Measurements from ENCODE around the gene EEFSEC. TPM values are rescaled to one million over a fixed set of nuclear protein-coding genes. Genes with fewer than 3 reads are reported as not detected.
A peak's percentile ranks its signal among the peaks of the same experiment; 100 is the strongest.

EEFSEC gene
- total RNA-seq, 2 donors from 2014 or later, result 14.0 to 14.7 TPM

DNA sequence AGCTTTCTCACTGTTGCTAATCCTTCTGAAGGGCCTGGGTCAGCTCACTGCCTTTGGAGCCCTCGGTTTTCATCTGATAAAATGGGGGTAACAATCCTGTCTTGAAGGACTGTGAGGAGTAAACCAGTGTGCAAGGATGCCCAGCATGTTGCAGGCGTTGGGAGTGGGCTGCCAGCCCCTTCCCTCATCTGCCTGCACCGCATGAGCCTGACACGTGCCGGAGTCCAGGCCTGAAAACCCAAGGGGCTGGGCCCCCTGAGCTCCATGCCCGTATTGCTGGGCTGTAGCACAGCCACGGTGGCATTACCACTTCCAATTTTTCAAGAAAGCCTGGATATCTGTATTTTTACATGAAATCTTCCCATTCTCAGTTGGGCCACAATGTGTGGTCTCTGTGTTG is 215.3 kb downstream of the EEFSEC start:
- ATAC-seq (no peak), DNase-seq (no peak)
- Mint-ChIP-seq H3K4me1 (peaks cover 12% of the 10 kb centered on the region), H3K36me3 (ENCODE audit: low read depth) (peaks cover 2% of the 10 kb centered on the region), H3K27ac (no peak overlapping the region), H3K4me3 (no peak overlapping the region), H3K27me3 (no peaks in the 10 kb centered on the region)
- H3K9me3 ChIP-seq (ENCODE audit: control insufficient read depth, low read length, poor library complexity, severe bottlenecking), result no peaks in the 10 kb centered on the region

DNA sequence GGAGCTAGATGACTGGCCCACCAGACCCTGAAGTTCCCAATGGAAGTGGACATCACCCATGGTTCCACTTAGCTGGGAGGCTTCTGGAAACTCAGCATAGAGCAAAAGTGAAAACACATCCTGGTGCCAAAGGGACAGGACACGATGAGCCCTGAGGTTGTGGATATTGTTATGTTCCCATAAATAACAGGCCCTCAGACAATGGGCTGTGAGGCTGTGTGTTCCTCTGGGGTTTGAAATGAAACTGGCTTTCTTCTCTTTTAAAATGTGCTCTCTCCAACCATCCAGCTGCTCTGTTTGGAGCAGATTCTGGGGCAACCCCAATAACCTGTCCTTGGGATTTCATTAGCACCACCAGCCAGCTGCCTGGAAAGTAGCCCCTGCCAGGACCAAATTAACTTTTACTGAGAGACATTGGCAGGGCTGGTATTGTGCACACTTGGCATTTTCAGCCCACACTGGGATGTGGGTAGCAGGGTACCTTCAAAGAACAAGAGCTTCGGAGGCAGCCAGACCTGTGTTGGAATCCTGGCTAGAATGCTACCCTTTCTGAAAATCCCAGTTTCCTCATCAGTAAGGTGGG is 215.9 kb downstream of the EEFSEC start:
- peaks cover 12% of the 10 kb centered on the region for H3K4me1 Mint-ChIP-seq
- H3K27me3 Mint-ChIP-seq, result no peaks in the 10 kb centered on the region
- H3K9me3 ChIP-seq (ENCODE audit: control insufficient read depth, low read length, poor library complexity, severe bottlenecking), result no peaks in the 10 kb centered on the region
- DNase-seq (no peak), ATAC-seq (no peak)
- peaks cover 2% of the 10 kb centered on the region for H3K36me3 Mint-ChIP-seq (ENCODE audit: low read depth)
- H3K4me3 Mint-ChIP-seq, result no peak overlapping the region
- H3K27ac Mint-ChIP-seq, result no peak overlapping the region

DNA sequence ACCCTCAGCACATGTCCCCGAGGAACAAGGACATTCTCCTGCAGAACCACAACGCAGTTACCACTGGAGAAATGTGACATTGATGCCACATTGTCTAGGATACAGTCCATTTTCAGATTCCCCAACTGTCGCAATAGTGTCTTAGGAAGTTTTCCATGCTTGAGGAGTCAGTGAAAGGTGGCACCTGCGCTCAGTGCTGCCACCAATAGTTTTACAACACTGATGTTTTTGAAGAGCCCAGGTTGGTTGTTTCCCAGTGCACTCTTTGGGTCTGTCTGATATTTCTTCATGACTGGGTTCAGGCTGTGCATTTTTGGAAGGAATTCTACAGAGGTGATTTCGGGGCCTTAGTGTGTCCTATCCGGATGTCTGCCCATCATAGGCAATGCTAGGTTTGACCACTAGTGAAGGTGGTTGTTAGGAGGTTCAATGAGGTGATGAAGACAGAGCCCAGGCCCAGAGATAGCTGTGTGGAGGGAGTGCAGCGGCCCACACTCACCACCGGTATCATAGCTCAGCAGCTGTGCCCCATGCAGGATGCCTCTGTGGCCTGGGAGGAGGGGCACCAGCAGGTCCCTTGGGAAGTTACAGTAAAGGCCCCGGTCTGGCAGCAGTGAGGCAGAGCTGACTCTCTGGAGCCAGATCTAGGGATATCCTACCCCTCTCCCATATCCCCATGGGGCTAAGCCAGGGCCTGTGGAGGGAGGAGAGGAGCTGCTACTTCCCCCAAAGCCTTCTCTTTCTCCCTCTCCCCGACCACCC is 216.8 kb downstream of the EEFSEC start:
- DNase-seq, result no peak
- Mint-ChIP-seq H3K4me3 (no peak overlapping the region), H3K27me3 (no peaks in the 10 kb centered on the region), H3K36me3 (ENCODE audit: low read depth) (peaks cover 2% of the 10 kb centered on the region), H3K4me1 (peaks cover 12% of the 10 kb centered on the region), H3K27ac (peak overlapping the region; percentile 41)
- no peak for ATAC-seq
- no peaks in the 10 kb centered on the region for H3K9me3 ChIP-seq (ENCODE audit: control insufficient read depth, low read length, poor library complexity, severe bottlenecking)

DNA sequence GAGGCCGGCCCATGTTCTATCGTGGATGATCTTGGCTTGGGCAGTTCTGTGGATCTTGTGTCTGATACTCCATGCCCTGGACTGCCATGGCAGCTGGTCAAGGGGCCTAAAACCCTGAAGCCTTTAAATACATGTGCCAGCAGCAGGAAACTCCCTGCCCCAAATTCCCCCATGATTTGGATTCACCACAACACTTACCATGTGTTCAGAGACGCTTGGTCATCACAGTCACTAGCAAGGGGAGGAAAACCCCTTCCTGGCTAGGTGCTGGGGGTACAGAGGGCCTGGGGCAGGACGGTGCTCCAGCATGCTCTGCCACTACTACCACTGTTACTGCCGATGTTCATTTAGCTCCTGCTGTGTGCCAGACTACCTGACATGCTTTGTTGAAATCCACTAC is 219.0 kb downstream of the EEFSEC start:
- no peaks in the 10 kb centered on the region for H3K9me3 ChIP-seq (ENCODE audit: control insufficient read depth, low read length, poor library complexity, severe bottlenecking)
- H3K27me3 Mint-ChIP-seq, result no peaks in the 10 kb centered on the region
- ATAC-seq (no peak), DNase-seq (no peak)
- no peaks in the 10 kb centered on the region for H3K36me3 Mint-ChIP-seq (ENCODE audit: low read depth)
- H3K4me1 Mint-ChIP-seq, result peaks cover 12% of the 10 kb centered on the region
- no peak overlapping the region for H3K27ac Mint-ChIP-seq
- no peak overlapping the region for H3K4me3 Mint-ChIP-seq

DNA sequence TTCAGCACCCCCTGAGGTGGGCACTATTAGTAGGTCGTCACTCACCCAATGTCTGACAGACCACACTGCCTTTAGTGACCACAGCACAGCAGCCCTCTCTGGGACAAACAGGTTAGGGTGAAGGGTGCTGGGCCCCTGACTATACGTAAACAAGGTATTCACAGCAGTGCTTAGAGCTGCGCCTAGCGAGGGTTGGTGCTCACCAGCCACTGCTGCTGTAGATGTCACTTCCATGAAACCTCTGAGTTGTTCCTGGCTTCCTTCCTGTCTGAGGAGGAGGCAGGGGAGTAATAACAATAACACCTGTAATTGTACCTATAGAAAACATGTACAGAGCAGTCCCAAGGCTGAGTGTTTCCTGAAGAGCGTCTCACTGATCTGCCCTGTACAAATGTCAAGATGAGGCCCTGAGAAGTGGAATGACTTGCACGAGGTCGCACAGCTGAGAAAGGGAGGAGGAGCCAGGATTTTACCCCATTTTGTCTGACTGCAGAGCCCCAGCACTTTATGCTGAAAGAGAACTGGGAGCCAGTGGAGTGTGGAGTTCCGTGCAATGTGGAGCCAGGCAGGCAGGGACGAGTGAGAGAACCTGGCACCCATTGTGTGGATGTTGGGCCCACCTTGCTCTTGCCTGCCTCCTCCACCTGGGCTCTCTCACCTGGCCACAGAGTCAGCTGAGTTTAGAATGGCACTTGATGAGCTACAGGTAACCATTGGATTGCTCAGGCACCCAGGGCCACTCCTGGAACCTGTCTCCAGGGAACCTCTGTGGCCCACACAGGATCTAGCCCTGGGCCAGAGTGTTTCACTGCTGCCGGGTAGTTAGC is 219.6 kb downstream of the EEFSEC start:
- H3K27me3 Mint-ChIP-seq, result no peaks in the 10 kb centered on the region
- no peak for ATAC-seq
- H3K4me3 Mint-ChIP-seq, result no peak overlapping the region
- peaks cover 12% of the 10 kb centered on the region for H3K4me1 Mint-ChIP-seq
- no peak for DNase-seq
- no peak overlapping the region for H3K27ac Mint-ChIP-seq
- no peaks in the 10 kb centered on the region for H3K36me3 Mint-ChIP-seq (ENCODE audit: low read depth)
- H3K9me3 ChIP-seq (ENCODE audit: control insufficient read depth, low read length, poor library complexity, severe bottlenecking), result no peaks in the 10 kb centered on the region

DNA sequence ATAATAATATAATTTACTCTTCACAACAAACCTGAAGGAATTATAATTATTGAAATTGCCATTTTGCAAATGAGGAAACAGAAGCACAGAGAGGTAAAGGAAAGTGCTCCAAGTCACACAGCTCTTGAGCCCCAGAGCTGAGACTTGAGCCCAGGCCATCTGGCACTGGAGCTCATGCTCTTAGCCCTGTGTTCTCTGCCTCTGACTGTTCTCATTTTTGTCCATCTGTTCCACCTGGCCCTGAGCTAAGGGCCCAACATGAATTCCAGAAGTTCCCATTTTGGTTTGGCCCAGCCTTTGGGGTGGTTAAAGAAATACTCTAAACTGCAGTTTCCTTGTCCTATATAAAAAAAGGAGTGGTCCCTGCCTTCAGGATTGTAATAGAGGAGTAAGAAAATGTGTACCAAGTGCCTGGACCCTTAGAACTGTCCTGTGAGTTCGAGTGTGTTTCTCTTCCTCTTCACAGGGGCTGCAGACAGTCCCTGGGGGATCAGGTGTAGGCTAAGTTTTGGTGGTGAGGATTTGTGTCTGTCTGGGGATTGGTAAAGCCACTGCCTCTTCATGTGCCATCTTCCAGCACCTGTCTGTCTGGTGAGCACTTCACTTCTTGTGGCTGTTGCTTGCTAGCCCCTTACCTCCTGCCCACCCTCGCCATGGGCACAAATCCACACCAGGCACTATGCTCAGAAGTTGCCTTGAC is 221.6 kb downstream of the EEFSEC start:
- DNase-seq (no peak), ATAC-seq (no peak)
- no peaks in the 10 kb centered on the region for H3K36me3 Mint-ChIP-seq (ENCODE audit: low read depth)
- no peak overlapping the region for H3K27ac Mint-ChIP-seq
- peaks cover 10% of the 10 kb centered on the region for H3K4me1 Mint-ChIP-seq
- H3K27me3 Mint-ChIP-seq, result no peaks in the 10 kb centered on the region
- no peaks in the 10 kb centered on the region for H3K9me3 ChIP-seq (ENCODE audit: control insufficient read depth, low read length, poor library complexity, severe bottlenecking)
- H3K4me3 Mint-ChIP-seq, result no peak overlapping the region

DNA sequence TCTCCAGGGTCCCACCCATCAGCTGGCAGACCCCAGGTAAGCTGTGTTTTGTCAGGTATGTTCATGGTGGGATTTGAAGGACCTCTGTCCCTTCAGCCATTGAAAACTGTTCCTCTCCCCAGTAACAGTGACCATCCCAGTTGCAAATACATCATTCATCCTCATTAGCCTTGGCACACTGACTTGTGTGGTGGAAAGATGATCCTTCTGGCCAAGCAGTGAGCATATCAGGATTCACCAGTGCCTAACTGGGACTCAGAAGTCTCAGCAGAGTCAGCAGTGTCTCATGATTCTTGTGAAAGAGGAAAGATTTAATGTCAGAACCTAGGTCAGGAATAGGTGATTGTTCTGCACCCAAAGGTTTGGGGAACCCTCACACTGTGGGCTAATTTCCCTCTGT is 223.2 kb downstream of the EEFSEC start:
- ATAC-seq, result no peak

DNA sequence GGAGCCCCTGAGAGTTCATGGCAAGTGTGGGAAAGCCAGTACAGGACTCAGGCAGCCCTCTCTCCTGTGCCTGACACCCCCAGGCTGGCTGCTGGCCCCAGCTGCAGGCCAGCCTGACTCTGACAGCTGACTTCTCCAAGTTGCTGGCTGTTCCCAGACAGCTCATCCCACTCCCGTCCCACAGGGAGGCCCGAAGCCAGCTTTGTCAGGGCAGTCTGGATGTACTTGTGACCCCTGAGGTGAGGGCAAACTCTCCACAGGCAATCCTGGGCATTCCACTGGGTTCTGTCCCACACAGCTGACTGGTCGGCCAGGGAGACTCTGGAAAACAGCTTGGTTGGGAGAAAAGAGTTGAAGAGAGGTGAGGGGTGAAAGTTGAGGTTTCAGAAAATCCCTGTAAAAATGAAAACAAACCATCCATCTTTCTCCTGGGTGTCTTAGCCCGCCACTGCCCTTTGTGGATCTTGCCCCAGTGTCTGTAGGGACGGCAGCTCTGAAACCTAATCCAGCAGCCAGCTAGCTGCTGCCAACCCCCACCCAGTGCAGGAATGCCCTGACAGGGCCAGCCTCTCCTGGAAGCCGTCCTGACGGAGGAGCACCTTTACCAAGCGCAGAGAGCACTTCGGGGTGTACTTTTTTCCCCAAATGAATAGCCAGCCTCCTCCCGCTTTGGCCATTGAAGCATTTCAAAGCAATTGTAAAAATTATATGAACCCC is 225.5 kb downstream of the EEFSEC start:
- H3K9me3 ChIP-seq (ENCODE audit: control insufficient read depth, low read length, poor library complexity, severe bottlenecking), result no peaks in the 10 kb centered on the region
- Mint-ChIP-seq H3K4me1 (peaks cover 9% of the 10 kb centered on the region), H3K36me3 (ENCODE audit: low read depth) (no peaks in the 10 kb centered on the region), H3K27ac (no peak overlapping the region), H3K4me3 (no peak overlapping the region), H3K27me3 (no peaks in the 10 kb centered on the region)
- ATAC-seq (no peak), DNase-seq (no peak)

More for the DNA sequence above, 223.2 kb downstream of the EEFSEC start:
- no peaks in the 10 kb centered on the region for H3K9me3 ChIP-seq (ENCODE audit: control insufficient read depth, low read length, poor library complexity, severe bottlenecking)
- Mint-ChIP-seq H3K27ac (no peak overlapping the region), H3K4me1 (peaks cover 9% of the 10 kb centered on the region), H3K4me3 (no peak overlapping the region), H3K36me3 (ENCODE audit: low read depth) (no peaks in the 10 kb centered on the region), H3K27me3 (no peaks in the 10 kb centered on the region)
- no peak for DNase-seq

DNA sequence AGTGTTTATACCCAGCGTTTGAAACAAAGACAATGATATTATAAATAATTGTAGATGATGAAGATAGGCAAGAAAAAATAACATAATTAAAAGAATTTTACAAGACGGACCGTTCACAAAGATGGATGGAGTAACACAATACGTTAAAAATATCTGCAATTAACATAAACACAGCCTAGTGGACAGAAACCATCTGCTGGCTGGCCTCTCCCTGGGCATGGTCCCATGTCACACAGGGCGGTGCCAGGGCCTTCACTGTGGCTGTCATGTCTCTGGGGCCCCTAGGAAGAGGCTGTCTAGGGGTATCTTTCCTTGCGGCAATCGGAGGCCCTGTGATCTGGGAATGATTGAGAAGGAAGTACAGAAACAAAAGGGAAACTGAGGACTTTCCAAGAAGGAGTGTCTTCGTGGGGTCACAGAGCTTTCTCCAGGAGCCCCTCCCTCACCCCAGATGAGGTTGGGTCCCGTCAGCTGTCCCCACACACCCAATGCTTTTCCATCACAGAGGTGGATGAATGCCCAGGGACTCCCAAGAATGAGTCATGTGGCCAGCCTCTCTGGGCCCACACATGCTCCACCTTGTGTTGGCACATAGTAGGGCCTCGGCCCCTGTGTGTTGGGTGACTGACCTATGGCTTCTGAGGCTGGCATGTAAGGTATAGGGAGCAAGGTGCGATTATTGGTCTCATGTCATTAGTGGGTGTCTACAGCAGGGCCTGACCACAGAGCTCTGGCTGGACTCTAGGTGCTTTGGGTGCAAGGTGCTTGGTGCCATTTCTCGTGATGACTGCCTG is 226.3 kb downstream of the EEFSEC start:
- peaks cover 9% of the 10 kb centered on the region for H3K4me1 Mint-ChIP-seq
- H3K27me3 Mint-ChIP-seq, result no peaks in the 10 kb centered on the region
- H3K36me3 Mint-ChIP-seq (ENCODE audit: low read depth), result no peaks in the 10 kb centered on the region
- H3K9me3 ChIP-seq (ENCODE audit: control insufficient read depth, low read length, poor library complexity, severe bottlenecking), result no peaks in the 10 kb centered on the region
- no peak for DNase-seq
- no peak overlapping the region for H3K4me3 Mint-ChIP-seq
- no peak overlapping the region for H3K27ac Mint-ChIP-seq
- no peak for ATAC-seq

DNA sequence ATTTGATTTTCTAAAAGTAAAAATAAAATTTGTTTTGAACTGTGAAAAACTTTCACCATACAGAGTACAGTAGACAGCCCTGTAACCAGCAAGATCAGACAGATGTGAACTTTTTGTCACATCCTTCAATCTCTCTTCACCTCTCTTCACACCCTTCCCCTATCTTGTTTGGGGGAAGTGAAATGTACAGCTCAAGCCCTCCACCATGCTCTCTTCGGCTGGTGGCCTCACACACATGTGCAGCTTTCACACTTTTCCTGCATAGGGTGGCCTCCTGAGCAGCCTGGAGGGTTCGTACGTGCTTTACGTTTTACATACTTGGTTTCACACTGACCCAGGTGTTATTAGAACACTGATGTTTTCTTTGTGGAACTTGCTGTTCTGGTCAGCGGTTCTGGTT is 227.0 kb downstream of the EEFSEC start:
- H3K36me3 Mint-ChIP-seq (ENCODE audit: low read depth), result no peaks in the 10 kb centered on the region
- peaks cover 9% of the 10 kb centered on the region for H3K4me1 Mint-ChIP-seq
- ATAC-seq (no peak), DNase-seq (no peak)
- no peak overlapping the region for H3K27ac Mint-ChIP-seq
- no peaks in the 10 kb centered on the region for H3K27me3 Mint-ChIP-seq
- H3K4me3 Mint-ChIP-seq, result no peak overlapping the region
- no peaks in the 10 kb centered on the region for H3K9me3 ChIP-seq (ENCODE audit: control insufficient read depth, low read length, poor library complexity, severe bottlenecking)

DNA sequence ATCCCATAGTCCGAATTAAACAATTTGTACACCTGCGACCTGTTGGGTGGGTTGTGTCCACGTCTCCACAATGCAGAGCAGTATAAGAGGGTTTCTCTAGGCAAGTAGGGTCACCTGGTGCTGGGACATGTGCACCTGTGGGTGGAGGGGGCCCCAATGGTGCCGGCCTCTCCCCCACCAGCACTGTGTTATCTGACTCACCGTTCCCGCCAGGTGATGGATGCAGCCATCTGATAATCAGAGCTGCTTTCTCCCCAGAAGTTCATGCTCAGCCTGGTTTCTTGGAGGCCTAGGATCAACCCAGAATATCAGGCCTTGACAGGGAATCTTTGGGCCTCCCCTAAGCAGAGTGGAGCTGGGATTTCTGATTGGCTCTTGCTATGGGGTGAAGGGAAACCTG is 227.4 kb downstream of the EEFSEC start:
- Mint-ChIP-seq H3K36me3 (ENCODE audit: low read depth) (no peaks in the 10 kb centered on the region), H3K4me1 (peaks cover 7% of the 10 kb centered on the region)

DNA sequence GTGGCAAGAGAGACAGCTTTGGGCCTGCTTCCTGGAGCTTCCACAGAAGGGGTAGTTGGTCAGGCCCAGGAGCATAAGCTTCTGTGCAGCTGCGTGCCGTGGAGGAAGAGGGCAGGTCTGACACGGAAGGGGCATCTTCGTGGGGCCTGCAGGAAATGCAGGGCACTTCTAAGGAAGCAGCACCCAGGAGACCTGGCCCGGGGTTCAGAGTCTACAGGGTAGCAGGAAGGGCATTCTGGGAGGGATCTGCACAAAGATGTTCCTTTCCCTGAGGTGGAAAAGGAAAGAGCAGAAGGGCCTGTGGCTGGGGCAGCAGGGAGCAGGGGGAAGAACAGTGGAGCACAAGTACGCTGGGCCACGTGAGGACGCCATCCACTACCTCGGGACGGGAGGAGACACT is 228.3 kb downstream of the EEFSEC start:
- Mint-ChIP-seq H3K27ac (peak overlapping the region; percentile 43), H3K4me3 (no peak overlapping the region), H3K4me1 (peaks cover 9% of the 10 kb centered on the region), H3K36me3 (ENCODE audit: low read depth) (peaks cover 2% of the 10 kb centered on the region), H3K27me3 (no peaks in the 10 kb centered on the region)
- H3K9me3 ChIP-seq (ENCODE audit: control insufficient read depth, low read length, poor library complexity, severe bottlenecking), result no peaks in the 10 kb centered on the region
- ATAC-seq (no peak), DNase-seq (no peak)

More for the DNA sequence above, 227.4 kb downstream of the EEFSEC start:
- no peak overlapping the region for H3K4me3 Mint-ChIP-seq
- no peak for DNase-seq
- ATAC-seq, result no peak
- peak overlapping the region; percentile 43 for H3K27ac Mint-ChIP-seq
- H3K9me3 ChIP-seq (ENCODE audit: control insufficient read depth, low read length, poor library complexity, severe bottlenecking), result no peaks in the 10 kb centered on the region
- H3K27me3 Mint-ChIP-seq, result no peaks in the 10 kb centered on the region

Data from T-helper 17 cell (primary cell).